Endometrial microvascular endothelial cells (primary cell): Measurements from ENCODE around the gene EFCAB6. TPM values are rescaled to one million over a fixed set of nuclear protein-coding genes. Genes with fewer than 3 reads are reported as not detected.

ENCODE experiments used
- in situ Hi-C: cut with HindIII; loops from 2 replicates; pipeline ENCODE4 v1.10.0; 2017; ENCODE audit warnings: low sequenced_read_pairs, low pct_unique_long_range_greater_than_20kb; ENCODE audit errors: inconsistent ontology term
- total RNA-seq: library from RNA; depleted of rRNA; stranded (reverse); fragments of >200 nt; gene quantifications from one replicate; pipeline ENCODE4 v1.2.3, GENCODE V29; 2015; ENCODE audit errors: inconsistent ontology term

EFCAB6 gene
- total RNA-seq, 1 donor from 2014 or later: 0.46 TPM

DNA sequence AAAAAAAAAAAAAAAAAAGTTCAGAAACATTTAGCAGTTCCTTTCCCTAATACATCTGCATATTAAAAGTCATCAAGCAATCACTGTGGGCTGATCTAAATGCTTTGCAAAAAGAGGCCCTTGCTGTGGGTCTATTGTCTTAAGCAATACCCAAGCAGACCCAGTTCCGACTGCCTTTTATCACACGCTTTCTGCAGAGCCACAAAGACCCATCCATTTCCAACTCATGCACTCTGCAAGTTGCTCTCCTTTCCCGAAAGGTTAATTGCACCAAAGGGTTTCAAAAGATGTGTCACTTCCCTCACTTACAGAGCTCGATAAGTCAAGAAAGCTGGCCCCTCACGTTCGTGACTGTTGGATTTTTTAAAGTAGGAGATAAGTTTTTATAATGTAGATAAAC lies 261.4 kb downstream of the EFCAB6 start:
- in situ Hi-C loops: no loop called here

DNA sequence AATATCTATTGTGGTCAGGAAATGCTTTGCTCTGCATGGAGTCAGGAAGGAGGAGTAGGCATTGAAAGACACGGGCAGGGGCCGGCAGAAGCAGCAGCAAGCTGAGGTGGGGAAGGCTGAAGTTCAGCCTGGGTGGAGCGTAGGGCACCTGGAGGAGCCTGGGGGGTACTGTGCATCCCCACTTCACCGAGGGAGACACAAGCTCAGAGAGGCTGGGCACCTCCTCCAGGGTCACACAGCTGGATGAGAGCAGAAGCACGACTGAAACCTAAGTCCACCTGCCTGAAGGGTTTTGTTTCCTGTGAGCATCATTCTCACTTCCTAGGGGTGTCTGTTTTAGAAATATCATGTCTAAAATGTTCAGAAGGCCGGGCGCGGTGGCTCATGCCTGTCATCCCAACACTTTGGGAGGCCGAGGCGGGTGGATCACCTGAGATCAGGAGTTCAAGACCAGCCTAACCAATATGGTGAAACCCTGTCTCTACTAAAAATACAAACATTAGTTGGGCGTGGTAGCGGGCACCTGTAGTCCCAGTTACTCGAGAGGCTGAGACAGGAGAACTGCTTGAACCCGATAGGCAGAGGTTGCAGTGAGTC lies 262.0 kb downstream of the EFCAB6 start:
- in situ Hi-C loops: no loop called here

DNA sequence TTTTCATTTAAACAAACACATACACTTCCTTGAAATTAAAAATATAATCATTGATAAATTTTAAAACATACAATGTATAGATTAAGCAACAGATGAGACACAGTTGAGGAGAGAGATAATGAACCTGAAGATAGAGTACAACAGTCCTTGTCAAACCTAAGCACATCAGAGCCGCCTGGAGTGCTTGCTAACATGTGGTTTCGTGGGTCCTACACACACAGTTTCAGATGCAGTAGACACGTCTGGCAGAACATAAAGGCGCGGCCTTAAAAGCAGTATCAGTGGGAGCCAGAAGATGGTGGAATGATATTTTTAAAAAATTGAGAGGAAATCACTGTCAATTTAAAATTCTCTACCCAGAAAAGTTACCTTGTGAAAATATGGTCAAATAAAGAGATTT lies 265.9 kb downstream of the EFCAB6 start:
- in situ Hi-C loops: no loop called here

DNA sequence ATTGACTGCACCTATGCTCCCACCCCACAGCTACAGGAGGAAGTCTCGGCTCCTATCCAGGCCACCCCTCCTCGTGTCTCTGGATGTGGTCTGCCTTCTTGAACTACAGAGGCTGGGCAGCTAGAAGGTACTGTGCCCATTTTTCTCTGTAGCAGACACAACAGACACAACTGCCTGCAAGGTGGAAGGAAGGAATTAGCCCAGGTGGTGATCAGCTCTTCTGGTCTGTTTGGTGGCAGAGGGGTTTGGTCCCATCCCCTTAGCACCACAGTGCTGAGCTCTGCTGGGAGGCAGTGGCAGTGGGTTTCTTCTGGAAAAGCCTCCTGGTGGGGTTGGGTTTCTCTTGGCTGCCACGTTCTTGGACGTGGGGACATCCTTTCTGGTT lies 267.8 kb downstream of the EFCAB6 start:
- in situ Hi-C loops: no loop called here

DNA sequence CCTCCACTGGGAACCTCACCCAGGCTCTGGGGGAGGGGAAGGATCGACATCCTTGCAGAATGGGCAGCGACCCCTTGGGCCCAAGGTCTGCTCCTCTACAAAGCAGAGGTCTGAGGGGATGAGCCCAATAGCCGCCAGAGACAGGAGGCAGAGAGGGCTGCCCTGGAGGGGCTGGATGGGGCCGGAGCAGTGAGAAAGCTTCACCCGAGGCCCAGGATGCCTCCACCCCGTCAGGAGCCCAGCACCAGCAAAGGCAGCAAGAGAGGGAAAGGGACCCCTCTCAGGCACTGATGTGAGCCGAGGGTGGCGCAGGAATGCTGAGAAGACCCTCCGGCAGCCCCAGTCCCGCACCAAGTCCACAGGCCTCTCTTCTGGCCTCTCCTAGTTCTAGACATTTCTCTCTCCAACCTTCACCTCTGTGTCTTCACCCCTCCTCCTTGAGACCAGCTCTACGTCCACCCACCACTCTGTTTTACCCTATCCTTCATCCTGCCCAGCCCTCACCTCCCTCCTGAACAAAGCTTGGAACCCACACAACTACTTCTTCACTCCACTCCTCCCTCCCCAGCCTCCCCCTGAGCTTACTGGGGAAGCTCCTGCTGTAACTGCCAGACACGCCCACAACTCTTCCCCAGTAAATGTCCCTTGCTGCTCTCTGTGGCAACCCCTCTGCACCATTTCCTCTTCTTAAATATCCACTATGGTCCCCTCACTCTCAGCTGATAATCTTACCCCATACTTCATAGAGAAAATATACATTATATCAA lies 268.4 kb downstream of the EFCAB6 start:
- in situ Hi-C loops: no loop called here

DNA sequence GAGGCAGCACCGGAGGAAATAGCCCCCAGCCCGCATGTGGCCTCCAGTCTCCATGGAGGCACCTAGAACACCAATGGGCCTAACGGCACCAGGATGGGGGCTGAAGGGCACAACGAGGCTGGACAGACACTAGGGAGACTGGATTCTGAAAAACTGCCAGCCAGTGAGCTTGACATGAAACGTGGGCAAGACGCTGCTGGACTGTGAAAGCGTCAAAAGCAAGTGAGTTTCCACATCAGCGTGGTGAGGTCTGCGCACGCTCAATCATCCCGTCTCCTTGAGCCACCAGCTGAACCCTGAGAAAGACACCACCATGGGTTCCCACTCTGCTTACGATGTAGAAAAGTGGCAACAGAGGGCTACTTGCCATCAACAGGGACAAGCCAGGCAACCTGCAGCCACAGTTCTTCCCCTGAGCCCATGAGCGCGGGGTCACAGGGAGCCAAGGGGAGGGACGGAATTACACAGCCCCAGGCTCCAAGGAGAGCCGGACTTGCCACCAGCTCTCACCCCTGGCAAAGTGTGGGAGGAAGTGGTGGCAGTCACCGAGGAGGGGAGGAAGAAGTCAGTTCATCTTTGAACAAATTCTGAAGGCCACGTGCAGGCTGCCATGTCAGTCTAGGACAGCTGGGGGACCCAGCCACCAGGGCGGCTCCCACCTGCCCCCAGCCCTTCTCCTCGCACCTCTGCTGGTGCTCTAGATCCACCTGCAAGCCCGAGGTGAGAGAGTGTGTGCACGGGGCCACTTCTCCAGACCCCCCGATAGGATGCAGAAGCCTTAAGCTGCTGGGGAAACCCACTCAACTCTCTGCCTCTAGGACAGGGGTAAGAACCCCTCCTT lies 269.2 kb downstream of the EFCAB6 start:
- in situ Hi-C loops: no loop called here

DNA sequence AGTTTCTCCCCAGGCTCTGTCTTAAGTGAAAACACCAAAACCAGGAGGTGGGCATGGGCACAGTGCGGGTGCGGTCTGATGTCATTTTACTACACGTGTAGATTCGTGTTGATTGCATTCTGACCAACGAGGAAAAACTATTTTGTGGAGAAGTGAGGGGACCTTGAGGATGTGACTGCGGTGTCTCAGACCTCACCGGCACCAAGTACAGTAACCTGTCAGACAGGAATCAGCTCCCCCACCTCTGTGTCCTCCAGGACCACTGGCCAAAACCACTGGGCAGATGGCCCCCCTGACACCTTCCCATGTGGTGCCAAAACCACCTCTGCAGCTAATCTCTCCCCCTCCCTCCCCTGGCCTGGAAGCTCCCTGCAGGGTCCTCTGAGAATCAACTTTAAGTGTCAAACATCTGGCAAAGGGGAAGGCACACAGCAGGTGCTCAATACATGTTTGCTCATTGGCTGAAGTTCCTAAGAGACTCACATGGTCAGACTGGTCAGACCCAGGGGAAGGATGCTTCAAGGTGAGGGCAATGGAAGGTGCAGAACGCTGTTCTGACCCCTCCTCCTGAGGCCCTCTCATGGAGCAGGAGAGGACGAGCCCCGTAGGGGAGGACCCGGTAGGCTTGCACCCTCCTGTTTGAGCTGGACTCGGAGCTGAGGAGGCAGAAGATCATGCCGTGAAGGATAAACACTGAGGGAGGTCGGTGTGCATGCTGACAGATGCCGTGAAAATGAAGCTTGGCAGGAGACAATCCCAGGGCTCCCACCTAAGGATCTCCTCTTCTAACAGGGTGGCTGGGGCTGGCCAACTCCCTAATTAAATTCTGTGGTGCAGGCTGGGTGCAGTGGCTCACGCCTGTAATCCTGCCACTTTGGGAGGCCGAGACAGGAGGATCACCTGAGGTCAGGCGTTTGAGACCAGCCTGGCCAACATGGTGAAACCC lies 270.4 kb downstream of the EFCAB6 start:
- in situ Hi-C loops: no loop called here

DNA sequence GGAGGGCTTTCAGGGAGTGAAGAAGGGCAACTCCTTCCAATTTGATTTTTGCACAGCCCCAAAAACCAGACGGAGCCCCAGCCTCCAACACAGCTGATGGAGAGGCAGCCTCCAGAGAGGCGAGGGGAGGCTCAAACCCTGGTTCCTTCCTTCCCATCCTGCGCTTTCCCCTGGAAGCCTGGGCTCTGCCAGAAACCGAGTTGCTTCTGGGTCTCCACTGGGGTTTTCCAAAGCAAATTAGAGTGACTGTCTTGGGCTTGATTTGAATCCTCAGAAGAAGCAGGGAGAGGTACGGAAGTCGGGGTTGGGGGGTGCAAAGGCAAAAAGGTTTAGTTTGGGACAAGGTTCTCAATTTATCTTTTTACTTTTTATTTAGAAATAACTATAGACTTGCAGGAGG lies 271.1 kb downstream of the EFCAB6 start:
- in situ Hi-C loops: no loop called here

DNA sequence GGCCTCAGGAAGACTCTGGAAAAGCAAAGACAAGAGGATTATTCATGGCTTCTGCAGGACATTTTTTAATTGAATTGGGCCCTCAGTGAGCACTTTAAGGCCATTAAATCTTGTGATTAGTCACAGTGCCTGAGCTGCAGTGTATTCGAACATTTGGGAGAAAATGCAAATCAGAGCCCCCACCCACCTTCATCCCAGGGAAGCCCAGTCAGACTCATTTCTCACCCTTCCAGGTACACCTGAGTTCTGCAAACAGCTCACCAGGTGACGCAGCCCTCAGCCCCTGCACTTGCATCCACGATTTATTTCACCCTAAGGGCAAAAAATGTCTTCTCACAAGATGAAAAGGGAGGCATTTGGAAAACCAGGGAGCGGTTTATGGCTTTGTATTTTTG lies 271.6 kb downstream of the EFCAB6 start:
- in situ Hi-C loops: no loop called here

DNA sequence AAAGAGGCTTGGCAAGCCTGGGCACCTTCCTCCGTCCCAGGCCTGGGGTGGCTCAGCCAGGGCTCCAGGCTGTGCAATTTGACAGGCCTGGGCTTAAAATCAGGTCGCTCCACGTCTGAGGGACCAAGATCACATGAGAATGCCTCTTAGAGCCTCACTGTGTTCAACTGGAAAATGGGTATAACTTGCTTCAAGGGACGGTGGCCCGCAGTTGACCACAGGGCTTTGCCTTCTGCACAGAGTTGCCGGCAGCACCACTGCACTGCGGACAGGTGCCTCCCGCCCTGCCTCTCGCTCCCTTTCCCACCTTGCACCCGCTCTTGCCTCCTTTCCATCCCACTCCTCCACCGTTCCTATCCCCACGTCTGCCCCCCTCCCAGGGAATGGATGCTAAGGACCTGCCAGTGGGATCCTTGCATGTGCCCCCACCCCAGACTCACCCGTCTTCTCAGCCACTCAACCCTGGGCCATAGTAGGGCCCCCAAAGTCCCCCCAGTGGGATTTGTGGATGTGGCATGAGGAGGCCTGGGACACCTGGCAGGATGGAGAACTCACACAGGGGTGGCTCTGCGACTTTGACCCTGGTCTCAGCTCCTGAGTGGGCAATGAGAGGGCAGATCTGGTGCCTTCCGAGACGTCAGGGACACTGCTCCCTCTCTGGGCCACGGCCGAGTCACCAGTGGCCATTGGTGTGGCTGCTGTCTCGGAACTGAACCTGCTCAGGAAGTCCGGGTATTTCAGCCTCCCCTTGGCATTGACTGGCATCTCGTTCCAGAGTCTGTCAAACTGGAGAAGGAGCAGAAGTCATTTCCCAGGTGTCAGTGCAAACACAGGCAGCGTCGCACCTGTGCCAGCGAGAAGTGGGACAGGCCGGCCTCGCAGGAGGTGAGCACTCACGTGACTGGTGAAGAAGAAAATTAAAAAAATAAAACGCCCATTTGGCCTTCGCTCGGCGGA lies 272.3 kb downstream of the EFCAB6 start:
- in situ Hi-C loops: no loop called here

DNA sequence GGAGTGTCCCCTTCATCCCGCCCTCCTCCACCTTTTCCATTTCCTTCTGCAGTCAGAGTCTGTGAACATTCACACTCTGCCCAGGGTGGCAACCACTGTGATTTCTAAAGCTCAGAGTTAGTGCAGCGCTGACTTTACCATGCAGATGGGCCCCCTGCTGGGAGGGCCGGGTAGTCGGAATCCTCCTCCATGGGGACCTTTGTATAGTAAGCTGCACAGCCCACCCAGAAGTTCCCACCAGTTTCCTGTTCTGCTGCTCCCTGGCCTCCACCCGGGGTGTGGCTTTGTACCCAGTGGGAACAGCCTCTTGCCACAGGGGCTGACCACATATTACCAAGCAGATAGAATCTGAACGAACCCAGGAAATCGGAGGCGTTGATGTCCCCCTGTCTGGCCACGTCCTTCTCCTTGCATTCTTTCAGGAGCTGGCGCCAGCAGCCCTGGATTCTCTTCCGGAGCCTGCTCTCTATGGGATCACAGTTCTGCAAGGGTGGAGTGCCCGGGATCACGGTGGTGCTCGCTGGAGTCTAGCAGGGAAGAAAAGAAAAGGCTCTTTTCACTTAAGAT lies 275.0 kb downstream of the EFCAB6 start:
- in situ Hi-C loops: no loop called here

DNA sequence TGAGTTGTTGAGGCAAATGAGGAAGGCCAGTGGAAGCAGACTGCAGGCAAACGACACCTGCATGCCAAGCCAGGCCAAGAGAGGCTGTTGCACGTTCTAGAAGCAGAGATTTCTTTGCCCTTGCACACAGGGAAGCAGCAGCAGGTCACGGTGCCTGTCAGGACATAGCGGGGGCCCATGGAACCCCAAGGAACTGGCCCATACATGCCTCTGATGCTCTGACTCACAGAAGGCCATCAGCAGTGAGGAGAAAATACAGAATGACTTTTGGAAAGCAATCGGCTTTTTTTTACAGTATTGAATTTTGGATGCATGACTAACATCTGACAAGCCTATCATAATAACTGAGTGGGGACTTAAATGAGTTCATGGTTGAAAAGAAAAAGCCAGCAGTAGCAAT lies 276.4 kb downstream of the EFCAB6 start:
- in situ Hi-C loops: no loop called here

DNA sequence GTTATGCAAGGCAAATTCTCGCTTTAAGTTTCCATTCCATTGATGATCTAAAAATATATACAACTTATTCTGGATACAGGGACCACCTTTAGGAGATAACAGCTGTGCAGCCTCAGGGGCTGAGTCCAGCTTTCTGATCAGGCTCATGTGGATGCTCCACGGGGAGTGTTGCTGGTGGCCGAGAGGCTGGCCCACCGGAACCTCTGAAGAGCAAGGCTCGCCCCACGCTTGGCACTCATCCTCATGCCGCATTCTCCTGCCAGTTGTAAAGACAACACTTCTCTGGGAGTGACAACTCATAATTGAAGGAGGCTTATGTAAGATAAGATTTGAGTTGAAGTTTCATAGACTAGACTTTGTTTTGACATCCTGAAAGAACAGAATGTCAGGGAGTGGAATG lies 276.8 kb downstream of the EFCAB6 start:
- in situ Hi-C loops: no loop called here

DNA sequence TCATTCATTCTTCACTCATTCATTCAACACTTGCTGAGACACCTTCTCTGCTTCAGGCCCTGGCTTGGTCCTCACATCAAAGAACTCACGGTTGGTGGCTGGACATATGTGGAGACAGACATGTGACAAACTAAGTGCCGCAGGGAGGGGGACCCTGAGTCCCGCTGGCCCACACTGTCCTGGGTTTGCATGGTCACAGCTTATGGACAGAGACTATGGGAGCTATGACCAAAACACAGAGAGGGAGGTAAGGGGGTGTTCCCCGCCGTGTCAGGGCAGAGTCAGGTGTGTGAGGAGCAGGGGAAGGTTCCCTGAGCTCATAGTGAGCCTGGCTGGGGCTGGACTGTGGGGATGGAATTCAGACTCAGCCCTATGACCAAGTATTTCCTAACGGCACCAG lies 277.2 kb downstream of the EFCAB6 start:
- in situ Hi-C loops: no loop called here

DNA sequence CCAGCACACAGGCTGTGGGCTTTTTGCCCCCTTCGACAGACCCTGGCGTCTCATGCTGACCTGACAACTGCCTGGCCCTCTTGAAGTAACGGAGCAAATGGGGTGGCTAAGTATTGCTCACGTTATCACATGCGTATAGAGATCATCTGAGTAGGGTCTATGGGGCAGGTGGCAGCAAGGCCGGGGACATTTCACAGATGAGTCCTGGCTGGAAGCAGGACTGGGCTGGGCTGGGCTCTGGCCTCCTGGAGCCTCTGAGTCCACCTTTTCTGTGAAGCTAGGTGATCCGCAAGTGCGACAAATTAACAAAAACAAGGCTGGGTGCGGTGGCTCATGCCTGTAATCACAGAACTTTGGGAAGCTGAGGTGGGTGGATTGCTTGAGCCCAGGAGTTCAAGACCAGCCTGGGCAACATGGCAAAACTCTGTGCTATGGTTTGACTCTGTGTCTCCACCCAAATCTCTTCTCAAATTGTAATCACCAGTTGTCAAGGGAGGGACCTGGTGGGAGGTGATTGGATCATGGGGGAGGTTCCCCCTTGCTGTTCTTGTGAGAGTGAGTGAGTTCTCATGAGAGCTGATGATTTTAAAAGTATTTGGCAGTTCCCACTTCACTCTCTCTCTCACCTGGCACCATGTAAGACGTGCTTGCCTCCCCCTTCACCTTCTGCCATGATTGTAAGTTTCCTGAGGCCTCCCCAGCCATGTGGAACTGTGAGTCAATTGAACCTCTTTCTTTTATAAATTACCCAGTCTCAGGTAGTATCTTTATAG lies 278.3 kb downstream of the EFCAB6 start:
- in situ Hi-C loops: no loop called here

DNA sequence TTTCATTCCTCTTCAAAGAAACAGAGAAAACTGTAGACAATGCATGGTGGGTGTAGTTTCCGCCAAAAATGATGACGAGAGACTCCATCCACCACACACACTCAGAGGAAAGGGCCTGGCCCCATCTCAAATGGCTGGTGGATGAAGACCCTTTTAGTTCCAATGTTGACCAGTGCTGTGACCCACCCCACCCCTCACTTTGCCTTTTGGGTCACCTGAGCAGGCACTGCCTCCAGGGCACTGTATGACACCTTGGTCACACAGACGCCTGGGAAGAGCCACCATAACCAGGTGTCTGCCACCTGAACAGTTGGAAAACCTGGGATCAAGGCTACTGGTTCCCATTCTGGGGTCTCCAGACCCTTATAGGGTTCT lies 279.0 kb downstream of the EFCAB6 start:
- in situ Hi-C loops: no loop called here
